H9 (cell line): ENCODE measurements around the gene BNIP5. TPM values are rescaled to one million over a fixed set of nuclear protein-coding genes. Genes with fewer than 3 reads are reported as not detected.

ENCODE experiments used
- DNase-seq: peaks from one replicate; pipeline ENCODE4 v3.0.0-alpha.2; 2017
- H2AFZ ChIP-seq: one replicate; pipeline ENCODE4 v1.6.1; 2013; ENCODE audit warnings: mild to moderate bottlenecking, low read length, control low read depth, moderate library complexity
- H2AK5ac ChIP-seq: 2 replicates; pipeline ENCODE4 v1.6.1; 2013; ENCODE audit warnings: low read length, control low read depth, mixed read lengths; ENCODE audit not compliant: insufficient read length
- H2BK120ac ChIP-seq: one replicate; pipeline ENCODE4 v1.6.1; 2013; ENCODE audit warnings: low read depth, mild to moderate bottlenecking, low read length, control low read depth, inconsistent platforms; ENCODE audit not compliant: poor library complexity, severe bottlenecking
- H2BK12ac ChIP-seq: 2 replicates; pipeline ENCODE4 v1.6.1; 2013; ENCODE audit warnings: low read length, control low read depth, mixed read lengths, low read depth; ENCODE audit not compliant: insufficient read length
- H2BK15ac ChIP-seq: 2 replicates; pipeline ENCODE4 v1.6.1; 2013; ENCODE audit warnings: low read depth, low read length, control low read depth
- H2BK20ac ChIP-seq: one replicate; pipeline ENCODE4 v1.6.1; 2013; ENCODE audit warnings: low read depth, mild to moderate bottlenecking, low read length, control low read depth, inconsistent platforms; ENCODE audit not compliant: poor library complexity, severe bottlenecking
- H2BK5ac ChIP-seq: 2 replicates; pipeline ENCODE4 v1.6.1; 2013; ENCODE audit warnings: low read length, control low read depth, mixed read lengths; ENCODE audit not compliant: insufficient read length
- H3K14ac ChIP-seq: 2 replicates; pipeline ENCODE4 v1.6.1; 2013; ENCODE audit warnings: low read length, control low read depth; ENCODE audit not compliant: insufficient read depth
- H3K18ac ChIP-seq: 2 replicates; pipeline ENCODE4 v1.6.1; 2013; ENCODE audit warnings: low read depth, mild to moderate bottlenecking, mixed read lengths, low read length, control low read depth; ENCODE audit not compliant: insufficient read length
- H3K23ac ChIP-seq: 2 replicates; pipeline ENCODE4 v1.6.1; 2013; ENCODE audit warnings: low read length, control low read depth, mixed read lengths, low read depth; ENCODE audit not compliant: insufficient read length
- H3K23me2 ChIP-seq: 2 replicates; pipeline ENCODE4 v1.6.1; 2013; ENCODE audit warnings: low read depth, mild to moderate bottlenecking, mixed read lengths, low read length, control low read depth; ENCODE audit not compliant: insufficient read length, poor library complexity, severe bottlenecking
- H3K27ac ChIP-seq: 2 replicates; pipeline ENCODE4 v1.5.1; 2013; ENCODE audit warnings: low read length, control low read depth, mixed read lengths, low read depth; ENCODE audit not compliant: insufficient read length
- H3K27me3 ChIP-seq: 2 replicates; pipeline ENCODE4 v1.6.1; 2013; ENCODE audit warnings: low read length, control low read depth, inconsistent platforms; ENCODE audit not compliant: insufficient read depth
- H3K4ac ChIP-seq: 2 replicates; pipeline ENCODE4 v1.6.1; 2013; ENCODE audit warnings: low read depth, mild to moderate bottlenecking, control low read depth, inconsistent platforms, low read length, moderate library complexity
- H3K4me1 ChIP-seq: 2 replicates; pipeline ENCODE4 v1.6.1; 2013; ENCODE audit warnings: low read length, control low read depth, inconsistent platforms; ENCODE audit not compliant: insufficient read depth
- H3K4me2 ChIP-seq: 2 replicates; pipeline ENCODE4 v1.6.1; 2013; ENCODE audit warnings: low read length, control low read depth, mixed read lengths; ENCODE audit not compliant: insufficient read length, insufficient read depth
- H3K56ac ChIP-seq: 2 replicates; pipeline ENCODE4 v1.6.1; 2013; ENCODE audit warnings: low read depth, mild to moderate bottlenecking, mixed read lengths, low read length, control low read depth; ENCODE audit not compliant: insufficient read length
- H3K79me1 ChIP-seq: 2 replicates; pipeline ENCODE4 v1.6.1; 2013; ENCODE audit warnings: low read depth, mild to moderate bottlenecking, moderate library complexity, low read length, control low read depth, inconsistent platforms; ENCODE audit not compliant: insufficient read depth, poor library complexity, severe bottlenecking
- H3K79me2 ChIP-seq: 2 replicates; pipeline ENCODE4 v1.6.1; 2013; ENCODE audit warnings: low read length, control low read depth, inconsistent platforms; ENCODE audit not compliant: insufficient read depth
- H3K9ac ChIP-seq: 2 replicates; pipeline ENCODE4 v1.6.1; 2013; ENCODE audit warnings: low read length, control low read depth, mixed read lengths; ENCODE audit not compliant: insufficient read length; ENCODE audit errors: extremely low read depth
- H3K9me3 ChIP-seq: one replicate; pipeline ENCODE4 v1.6.1; 2013; ENCODE audit warnings: low read depth, low read length, inconsistent platforms; ENCODE audit not compliant: control insufficient read depth
- H3T11ph ChIP-seq: one replicate; pipeline ENCODE4 v1.6.1; 2013; ENCODE audit warnings: mild to moderate bottlenecking, low read length, control low read depth, inconsistent platforms
- H4K20me1 ChIP-seq: one replicate; pipeline ENCODE4 v1.6.1; 2013; ENCODE audit not compliant: control insufficient read depth, insufficient read length, insufficient read depth
- H4K5ac ChIP-seq: 2 replicates; pipeline ENCODE4 v1.6.1; 2013; ENCODE audit warnings: low read depth, mild to moderate bottlenecking, mixed read lengths, low read length, control low read depth; ENCODE audit not compliant: insufficient read length
- H4K8ac ChIP-seq: replicated peaks from 2 replicates; pipeline ENCODE4 v1.6.1; 2013; ENCODE audit warnings: low read length, control low read depth, mixed read lengths, low read depth; ENCODE audit not compliant: insufficient read length
- H4K91ac ChIP-seq: 2 replicates; pipeline ENCODE4 v1.6.1; 2013; ENCODE audit warnings: low read depth, mild to moderate bottlenecking, moderate library complexity, mixed read lengths, low read length, control low read depth; ENCODE audit not compliant: insufficient read length
- H3K27ac Mint-ChIP-seq, 3 experiments: 2 replicates in 2 of 3; 3 replicates in 1 of 3; pipeline ENCODE4 v1.8.0; 2020 to 2021; ENCODE audit warnings: mixed read lengths in 3 of 3, mild to moderate bottlenecking in 1 of 3, moderate library complexity in 1 of 3
- H3K27me3 Mint-ChIP-seq: 2 replicates; pipeline ENCODE4 v1.8.0; 2021; ENCODE audit warnings: low read depth, mild to moderate bottlenecking, moderate library complexity, mixed read lengths
- H3K36me3 Mint-ChIP-seq, 3 experiments: 2 replicates in 2 of 3; 3 replicates in 1 of 3; pipeline ENCODE4 v1.8.0; 2020 to 2021; ENCODE audit warnings: low read depth in 3 of 3, mixed read lengths in 3 of 3; ENCODE audit not compliant: insufficient read depth in 1 of 3
- H3K4me1 Mint-ChIP-seq, 2 experiments: 2 replicates each; pipeline ENCODE4 v1.8.0; 2020; ENCODE audit warnings: mixed read lengths in 2 of 2
- H3K4me3 Mint-ChIP-seq, 2 experiments: 2 replicates in 1 of 2; 3 replicates in 1 of 2; pipeline ENCODE4 v1.8.0; 2020 to 2021; ENCODE audit warnings: mild to moderate bottlenecking in 2 of 2, mixed read lengths in 2 of 2, moderate library complexity in 1 of 2
- H3K9me3 Mint-ChIP-seq, 2 experiments: 2 replicates in 1 of 2; 3 replicates in 1 of 2; pipeline ENCODE4 v1.8.0; 2020; ENCODE audit warnings: mild to moderate bottlenecking in 2 of 2, mixed read lengths in 2 of 2, moderate library complexity in 1 of 2
- WGBS: extraction: QIAGEN DNeasy Blood & Tissue Kit; methylation state at CpG from one replicate; pipeline ENCODE4 v1.1.7; 2013; ENCODE audit warnings: missing lambda C conversion rate, low lambda C conversion rate, mixed read lengths; ENCODE audit not compliant: insufficient read length; ENCODE audit errors: extremely low coverage; 5-methylcytosine and 5-hydroxymethylcytosine counted together
- total RNA-seq: library from RNA; stranded (reverse); gene quantifications from 2 replicates; pipeline ENCODE4 v1.2.1, GENCODE V29; 2021
- TF ChIP-seq, protein P1 (sequence below): fragments of 200-600 bp; sonication (generic); conservative IDR thresholded peaks from 3 replicates; pipeline ENCODE4 v1.8.0; 2021; ENCODE audit warnings: antibody characterized with exemption, mild to moderate bottlenecking

The BNIP5 gene
- total RNA-seq, 1 experiment from 2014 or later: not detected

DNA sequence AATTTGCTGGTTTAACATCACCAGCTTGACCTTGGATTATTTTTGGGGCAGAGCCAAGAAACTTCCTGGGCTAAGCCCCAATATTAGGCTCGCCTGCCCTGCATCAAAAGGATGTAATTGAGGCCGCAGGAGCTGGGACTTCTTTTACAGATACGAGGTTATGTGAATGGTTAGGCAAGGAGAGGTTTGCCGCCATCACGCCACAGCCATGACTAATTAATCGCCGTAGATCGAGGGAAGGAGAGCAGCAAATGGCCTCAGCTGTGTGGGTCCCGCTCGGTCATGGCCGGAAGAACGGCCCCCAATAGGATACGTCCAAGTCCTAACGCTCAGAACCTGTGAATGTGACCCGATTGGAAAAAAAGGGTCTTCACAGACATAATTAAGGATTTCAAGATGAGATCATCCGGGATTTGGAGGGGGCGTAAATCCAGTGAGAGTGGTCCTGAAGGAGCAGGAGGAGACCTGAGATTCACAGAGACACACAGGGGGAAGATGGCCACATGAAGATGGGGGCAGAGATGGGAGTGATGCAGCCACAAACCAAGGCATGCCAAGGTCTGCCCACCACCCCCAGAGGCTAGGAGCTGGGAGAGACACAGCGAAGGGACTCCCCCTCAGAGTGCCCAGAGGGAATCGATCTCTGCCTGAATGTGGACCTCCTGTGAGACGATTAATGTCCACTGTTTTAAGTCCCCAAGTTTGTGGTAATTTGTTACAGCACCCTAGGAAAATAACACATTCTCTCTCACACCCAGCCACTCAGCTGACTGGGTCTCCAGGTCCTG is 10.0 kb upstream of the BNIP5 start:
- H2AK5ac ChIP-seq: no peak overlapping the region
- H3K27me3 ChIP-seq: no peaks in the 10 kb centered on the region
- no peak overlapping the region for H3K56ac ChIP-seq
- Mint-ChIP-seq H3K9me3 (no peaks in the 10 kb centered on the region), H3K27ac (no peak overlapping the region), H3K27me3 (peaks cover 5% of the 10 kb centered on the region), H3K4me1 (peaks cover 0 to 3% of the 10 kb centered on the region in 2 experiments; a peak in 1 of 4 replicates), H3K36me3 (no peaks in the 10 kb centered on the region), H3K4me3 (no peak overlapping the region)
- H3T11ph ChIP-seq: no peak overlapping the region
- H3K79me1 ChIP-seq: no peaks in the 10 kb centered on the region
- WGBS: no CpG with 5 or more reads among the region's 20 CpGs
- H4K20me1 ChIP-seq: no peaks in the 10 kb centered on the region
- no peak overlapping the region for H4K91ac ChIP-seq
- no peak overlapping the region for H3K27ac ChIP-seq
- no peak overlapping the region for H3K9ac ChIP-seq
- DNase-seq: no peak
- no peak overlapping the region for H3K4ac ChIP-seq
- H2BK15ac ChIP-seq: no peak overlapping the region
- H2BK120ac ChIP-seq: no peak overlapping the region
- H4K8ac ChIP-seq: no peak overlapping the region
- TF ChIP-seq, protein P1, sequence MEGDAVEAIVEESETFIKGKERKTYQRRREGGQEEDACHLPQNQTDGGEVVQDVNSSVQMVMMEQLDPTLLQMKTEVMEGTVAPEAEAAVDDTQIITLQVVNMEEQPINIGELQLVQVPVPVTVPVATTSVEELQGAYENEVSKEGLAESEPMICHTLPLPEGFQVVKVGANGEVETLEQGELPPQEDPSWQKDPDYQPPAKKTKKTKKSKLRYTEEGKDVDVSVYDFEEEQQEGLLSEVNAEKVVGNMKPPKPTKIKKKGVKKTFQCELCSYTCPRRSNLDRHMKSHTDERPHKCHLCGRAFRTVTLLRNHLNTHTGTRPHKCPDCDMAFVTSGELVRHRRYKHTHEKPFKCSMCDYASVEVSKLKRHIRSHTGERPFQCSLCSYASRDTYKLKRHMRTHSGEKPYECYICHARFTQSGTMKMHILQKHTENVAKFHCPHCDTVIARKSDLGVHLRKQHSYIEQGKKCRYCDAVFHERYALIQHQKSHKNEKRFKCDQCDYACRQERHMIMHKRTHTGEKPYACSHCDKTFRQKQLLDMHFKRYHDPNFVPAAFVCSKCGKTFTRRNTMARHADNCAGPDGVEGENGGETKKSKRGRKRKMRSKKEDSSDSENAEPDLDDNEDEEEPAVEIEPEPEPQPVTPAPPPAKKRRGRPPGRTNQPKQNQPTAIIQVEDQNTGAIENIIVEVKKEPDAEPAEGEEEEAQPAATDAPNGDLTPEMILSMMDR: no peak
- H3K18ac ChIP-seq: no peak overlapping the region
- no peak overlapping the region for H2BK5ac ChIP-seq
- no peak overlapping the region for H2BK12ac ChIP-seq
- no peak overlapping the region for H2AFZ ChIP-seq
- H3K79me2 ChIP-seq: no peaks in the 10 kb centered on the region
- H3K23me2 ChIP-seq: no peaks in the 10 kb centered on the region
- H3K9me3 ChIP-seq: no peaks in the 10 kb centered on the region
- no peak overlapping the region for H3K23ac ChIP-seq
- H3K4me2 ChIP-seq: no peak overlapping the region
- H3K4me1 ChIP-seq: no peaks in the 10 kb centered on the region
- H2BK20ac ChIP-seq: no peak overlapping the region
- no peak overlapping the region; the same call in 1 of the 2 replicates for H3K14ac ChIP-seq
- no peak overlapping the region for H4K5ac ChIP-seq
